Stomach (tissue), 9 donors: ENCODE results near the gene ADARB2. TPM values are rescaled to one million over a fixed set of nuclear protein-coding genes. Genes with fewer than 3 reads are reported as not detected.

ENCODE experiments used
- DNase-seq, 2 donors: peaks; one replicate each; pipeline versions ENCODE4 v3.0.0 to v3.0.0-alpha.2; 2013 to 2019
- H3K27ac ChIP-seq, 5 donors: fragments of 200-600 bp in 4 of 5; sonication (generic) in 4 of 5; one replicate each; pipeline ENCODE4 v1.5.1; 2013 to 2019; ENCODE audit warnings: mild to moderate bottlenecking in 1 of 5, moderate library complexity in 1 of 5
- H3K27me3 ChIP-seq, 3 donors: fragments of 200-600 bp; sonication (generic); one replicate each; pipeline ENCODE4 v1.5.1; 2017 to 2019; ENCODE audit warnings: mixed run types in 1 of 3
- H3K36me3 ChIP-seq, 4 donors: fragments of 200-600 bp; sonication (generic); 1 replicate in 3 of 4; 2 replicates in 1 of 4; pipeline ENCODE4 v1.5.1; 2016 to 2019
- H3K4me1 ChIP-seq, 4 donors: fragments of 200-600 bp; sonication (generic); one replicate each; pipeline ENCODE4 v1.5.1; 2016 to 2019
- H3K4me3 ChIP-seq, 4 donors: fragments of 200-600 bp; sonication (generic) in 3 of 4; one replicate each; pipeline ENCODE4 v1.5.1; 2016 to 2019; ENCODE audit warnings: mild to moderate bottlenecking in 1 of 4
- H3K9me3 ChIP-seq, 4 donors: fragments of 200-600 bp; sonication (generic); one replicate each; pipeline ENCODE4 v1.5.1; 2016 to 2019
- EP300 ChIP-seq: sonication (generic); formaldehyde crosslinking; IDR thresholded peaks from one replicate; pipeline ENCODE4 v1.6.1; 2017; ENCODE audit warnings: antibody characterized with exemption
- POLR2A ChIP-seq, 4 donors: fragments of 450-650 bp; IDR thresholded peaks; one replicate each; pipeline ENCODE4 v1.6.1; 2016; ENCODE audit warnings: antibody characterized with exemption in 4 of 4, control low read depth in 2 of 4, mild to moderate bottlenecking in 1 of 4, moderate library complexity in 1 of 4
- POLR2AphosphoS5 ChIP-seq, 3 donors: sonication (generic); formaldehyde crosslinking; IDR thresholded peaks; one replicate each; pipeline ENCODE4 v1.6.1; 2016; ENCODE audit warnings: antibody characterized with exemption in 3 of 3
- WGBS, 5 donors: extraction: QIAGEN DNeasy Blood & Tissue Kit in 3 of 5; methylation state at CpG; one replicate each; pipeline versions ENCODE4 v1.1.5 to v1.1.7; 2013 to 2018; 5-methylcytosine and 5-hydroxymethylcytosine counted together
- intact Hi-C: fragments of 100-400 bp; cut with DNase I; formaldehyde crosslinking; loops from one replicate; pipeline ENCODE4 v1.15.1; 2023; ENCODE audit warnings: low total_unique reads
- polyA plus RNA-seq, 3 donors: library from polyadenylated mRNA; stranded (reverse); fragments of 200-250 nt; gene quantifications; one replicate each; pipeline ENCODE4 v1.2.3, GENCODE V29; 2013
- total RNA-seq, 5 donors: library from RNA; depleted of rRNA; stranded (reverse); fragments of >200 nt; gene quantifications; one replicate each; pipeline versions ENCODE4 v1.1.0 to v1.2.3, GENCODE V29; 2014 to 2016
- TF ChIP-seq, protein P1 (sequence below), 7 experiments: fragments of 450-650 bp in 4 of 7; fragments of 200-600 bp in 3 of 7; sonication (generic) in 3 of 7; IDR thresholded peaks; one replicate each; pipeline ENCODE4 v1.5.1; 2016 to 2019; ENCODE audit warnings: antibody characterized with exemption in 7 of 7, control low read depth in 2 of 7, mild to moderate bottlenecking in 1 of 7
- donor health status: healthy with polysubstance abuse.
- donor health status: Bipolar disorder and iron deficiency.
- donor health status: healthy.

ADARB2 gene
- total and polyA plus RNA-seq, 8 donors, result 0.55 to 4.1 (median 1.4) TPM; not detected in 1

GRCh38 chr10:1546431-1547110, 190.8 kb downstream of the ADARB2 start:
- Histone ChIP-seq H3K9me3 (no peaks in the 10 kb centered on the region), H3K4me3 (no peak overlapping the region), H3K36me3 (no peaks in the 10 kb centered on the region), H3K27me3 (peaks cover 0 to 4% (median 0%) of the 10 kb centered on the region in 3 donors), H3K27ac (no peak overlapping the region), H3K4me1 (no peaks in the 10 kb centered on the region)
- TF ChIP-seq POLR2AphosphoS5 (IDR thresholded peaks at IDR 0.05), result no peak
- no peak for TF ChIP-seq EP300
- no peak for TF ChIP-seq POLR2A (IDR thresholded peaks at IDR 0.05)
- intact Hi-C loops, result no loop called here
- peak in 1 of 2 donors; percentile 21 for DNase-seq
- 59 to 69% (median 67%) methylated on average over 19 of the region's 19 CpGs for WGBS, 5 donors

GRCh38 chr10:1545524-1545923, 191.8 kb downstream of the ADARB2 start:
- WGBS, 5 donors, result 74 to 86% (median 80%) methylated on average over 7 of the region's 7 CpGs
- intact Hi-C loops, result no loop called here
- H3K27ac ChIP-seq, result no peak overlapping the region
- TF ChIP-seq POLR2A (IDR thresholded peaks at IDR 0.05), result no peak
- no peak for TF ChIP-seq EP300
- TF ChIP-seq POLR2AphosphoS5 (IDR thresholded peaks at IDR 0.05), result no peak
- TF ChIP-seq, protein P1, sequence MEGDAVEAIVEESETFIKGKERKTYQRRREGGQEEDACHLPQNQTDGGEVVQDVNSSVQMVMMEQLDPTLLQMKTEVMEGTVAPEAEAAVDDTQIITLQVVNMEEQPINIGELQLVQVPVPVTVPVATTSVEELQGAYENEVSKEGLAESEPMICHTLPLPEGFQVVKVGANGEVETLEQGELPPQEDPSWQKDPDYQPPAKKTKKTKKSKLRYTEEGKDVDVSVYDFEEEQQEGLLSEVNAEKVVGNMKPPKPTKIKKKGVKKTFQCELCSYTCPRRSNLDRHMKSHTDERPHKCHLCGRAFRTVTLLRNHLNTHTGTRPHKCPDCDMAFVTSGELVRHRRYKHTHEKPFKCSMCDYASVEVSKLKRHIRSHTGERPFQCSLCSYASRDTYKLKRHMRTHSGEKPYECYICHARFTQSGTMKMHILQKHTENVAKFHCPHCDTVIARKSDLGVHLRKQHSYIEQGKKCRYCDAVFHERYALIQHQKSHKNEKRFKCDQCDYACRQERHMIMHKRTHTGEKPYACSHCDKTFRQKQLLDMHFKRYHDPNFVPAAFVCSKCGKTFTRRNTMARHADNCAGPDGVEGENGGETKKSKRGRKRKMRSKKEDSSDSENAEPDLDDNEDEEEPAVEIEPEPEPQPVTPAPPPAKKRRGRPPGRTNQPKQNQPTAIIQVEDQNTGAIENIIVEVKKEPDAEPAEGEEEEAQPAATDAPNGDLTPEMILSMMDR (IDR thresholded peaks at IDR 0.05), result no peak
- H3K4me1 ChIP-seq, result no peaks in the 10 kb centered on the region
- H3K4me3 ChIP-seq, result no peak overlapping the region
- DNase-seq, result no peak
- no peaks in the 10 kb centered on the region for H3K9me3 ChIP-seq
- no peaks in the 10 kb centered on the region for H3K36me3 ChIP-seq
- peaks cover 0 to 4% (median 0%) of the 10 kb centered on the region in 3 donors for H3K27me3 ChIP-seq

DNA sequence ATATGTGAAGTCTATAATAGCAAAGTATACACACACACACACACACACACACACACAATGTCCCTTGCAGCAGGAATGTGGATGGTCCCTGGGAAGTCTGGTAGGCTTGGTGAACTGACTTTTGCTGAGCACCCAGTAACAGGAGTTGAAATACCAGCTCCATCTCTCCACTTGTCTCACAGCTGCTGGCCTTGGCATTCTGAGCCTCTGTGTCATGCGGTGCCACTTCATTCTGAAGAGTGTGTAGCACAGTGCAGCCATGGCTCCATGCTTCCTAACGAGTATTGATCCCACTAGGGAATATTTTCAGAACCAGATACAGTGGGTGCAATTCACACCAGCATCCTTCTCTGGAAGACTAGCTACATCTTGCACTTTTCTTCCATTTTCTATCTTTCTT, 192.4 kb downstream of the ADARB2 start:
- Histone ChIP-seq H3K27me3 (peaks cover 0 to 4% (median 0%) of the 10 kb centered on the region in 3 donors), H3K9me3 (no peaks in the 10 kb centered on the region), H3K4me3 (no peak overlapping the region), H3K27ac (no peak overlapping the region), H3K4me1 (no peaks in the 10 kb centered on the region), H3K36me3 (no peaks in the 10 kb centered on the region)
- DNase-seq, result no peak
- no peak for TF ChIP-seq POLR2A (IDR thresholded peaks at IDR 0.05)
- TF ChIP-seq, protein P1 (IDR thresholded peaks at IDR 0.05), result no peak
- intact Hi-C loops, result no loop called here
- WGBS, 5 donors, result 72 to 86% (median 81%) methylated on average over 2 of the region's 2 CpGs

GRCh38 chr10:1544209-1544673, 193.1 kb downstream of the ADARB2 start:
- Histone ChIP-seq H3K36me3 (no peaks in the 10 kb centered on the region), H3K9me3 (no peaks in the 10 kb centered on the region), H3K27me3 (peaks cover 0 to 4% (median 0%) of the 10 kb centered on the region in 3 donors), H3K4me1 (no peaks in the 10 kb centered on the region), H3K4me3 (no peak overlapping the region), H3K27ac (no peak overlapping the region)
- intact Hi-C loops, result no loop called here
- no peak for DNase-seq
- WGBS, 5 donors, result 87 to 96% (median 90%) methylated on average over 10 to 13 of the region's 13 CpGs
- TF ChIP-seq POLR2A (IDR thresholded peaks at IDR 0.05) (no peak), EP300 (no peak), POLR2AphosphoS5 (IDR thresholded peaks at IDR 0.05) (no peak)
- TF ChIP-seq, protein P1 (IDR thresholded peaks at IDR 0.05), result no peak

- Histone ChIP-seq H3K36me3 (no peaks in the 10 kb centered on the region), H3K9me3 (no peaks in the 10 kb centered on the region), H3K27ac (no peak overlapping the region), H3K4me3 (no peak overlapping the region), H3K27me3 (peaks cover 0 to 4% (median 0%) of the 10 kb centered on the region in 3 donors), H3K4me1 (no peaks in the 10 kb centered on the region)
- intact Hi-C loops, result no loop called here
- no peak for TF ChIP-seq POLR2AphosphoS5 (IDR thresholded peaks at IDR 0.05)
- TF ChIP-seq, protein P1 (IDR thresholded peaks at IDR 0.05), result no peak
- TF ChIP-seq EP300, result no peak
- no peak for TF ChIP-seq POLR2A (IDR thresholded peaks at IDR 0.05)
- peak in 1 of 2 donors; percentile 17 for DNase-seq
- WGBS, 5 donors, result 87 to 92% (median 92%) methylated on average over 11 of the region's 11 CpGs
Measured at GRCh38 chr10:1543596-1543995, 193.7 kb downstream of the ADARB2 start.
